ELF-1 (cell line): ENCODE data around the gene FGD5.

Experiments used
- DNase-seq: peaks from one replicate; pipeline ENCODE4 v3.0.0-alpha.2; 2016; ENCODE audit warnings: low read depth, low spot score

The FGD5 gene

DNA sequence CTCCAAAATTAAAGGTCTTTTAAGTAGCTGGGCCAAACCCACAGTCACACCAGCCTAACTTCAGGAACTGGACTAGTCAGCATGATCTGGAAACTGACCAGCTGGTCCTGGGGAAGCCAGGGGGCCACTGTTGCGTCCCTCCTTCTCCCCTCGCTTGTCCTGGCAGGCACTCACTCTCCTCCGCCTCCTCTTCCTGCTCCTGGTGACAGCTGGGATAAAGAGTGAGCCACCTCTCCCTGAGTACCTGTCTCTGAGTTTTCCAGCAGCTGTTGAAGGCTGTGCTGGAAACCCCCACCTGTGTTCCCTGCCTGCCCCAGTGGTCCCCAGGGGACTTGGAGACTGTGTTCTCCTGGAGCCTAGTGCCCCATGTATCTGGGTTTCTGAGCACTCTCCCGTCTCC lies 56.0 kb downstream of the FGD5 start:
- DNase-seq, result no peak

DNA sequence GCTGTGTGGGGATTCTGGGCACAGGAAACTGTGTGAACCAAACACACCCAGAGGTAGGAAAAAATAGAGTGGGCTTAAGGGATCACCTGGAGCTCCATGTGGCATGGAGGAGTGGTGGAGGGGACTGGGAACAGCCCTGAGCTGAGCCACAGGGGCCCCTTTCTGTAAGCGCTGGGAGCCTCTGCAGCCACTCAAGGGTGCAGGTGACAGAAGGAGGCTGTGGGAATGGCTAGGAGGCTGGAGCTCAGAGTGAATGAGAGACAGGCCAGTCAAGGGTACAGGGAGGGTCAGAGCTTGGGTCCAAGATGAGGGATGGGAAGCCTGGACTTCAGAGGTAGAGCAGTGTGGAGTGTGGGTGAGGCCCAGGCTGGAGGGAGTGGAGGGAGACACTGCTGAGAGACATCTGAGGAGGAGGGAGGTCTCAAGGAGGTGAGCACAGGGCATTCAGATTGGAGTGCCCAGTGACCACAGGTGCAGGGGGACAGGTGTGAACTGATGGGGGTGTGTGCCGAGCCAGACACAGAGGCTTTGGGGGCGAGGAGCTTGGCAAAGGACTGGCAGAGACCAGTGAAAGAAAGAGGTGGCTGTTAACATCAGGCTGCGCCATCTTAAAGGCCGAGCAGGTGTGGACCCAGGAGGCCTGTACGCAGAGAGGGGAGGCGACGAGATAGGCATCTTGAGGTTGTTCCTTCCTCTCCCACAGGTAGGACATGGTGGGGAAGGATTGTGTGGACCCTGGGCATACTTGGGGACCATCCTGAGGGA lies 56.8 kb downstream of the FGD5 start:
- no peak for DNase-seq

DNA sequence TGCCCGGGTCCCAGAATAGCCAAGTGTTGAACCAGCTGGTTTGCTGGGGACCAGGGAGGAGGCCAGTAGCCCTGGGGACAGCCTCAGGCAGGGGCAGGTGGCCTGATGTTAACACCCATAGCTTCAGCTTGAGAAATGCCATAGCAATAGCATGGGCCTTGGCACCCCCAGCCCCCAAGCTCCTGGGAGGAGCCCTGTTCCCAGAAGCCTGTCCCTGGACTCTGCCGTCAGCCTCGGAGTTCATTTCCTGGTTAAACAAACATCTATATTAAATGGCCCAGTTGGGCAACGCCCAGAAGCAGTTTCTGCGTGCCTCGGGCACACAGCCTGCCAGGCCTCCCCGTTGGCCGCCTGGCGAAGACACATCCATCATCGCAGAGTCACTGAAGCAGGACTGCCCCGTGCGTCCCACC lies 58.2 kb downstream of the FGD5 start:
- DNase-seq, result no peak

DNA sequence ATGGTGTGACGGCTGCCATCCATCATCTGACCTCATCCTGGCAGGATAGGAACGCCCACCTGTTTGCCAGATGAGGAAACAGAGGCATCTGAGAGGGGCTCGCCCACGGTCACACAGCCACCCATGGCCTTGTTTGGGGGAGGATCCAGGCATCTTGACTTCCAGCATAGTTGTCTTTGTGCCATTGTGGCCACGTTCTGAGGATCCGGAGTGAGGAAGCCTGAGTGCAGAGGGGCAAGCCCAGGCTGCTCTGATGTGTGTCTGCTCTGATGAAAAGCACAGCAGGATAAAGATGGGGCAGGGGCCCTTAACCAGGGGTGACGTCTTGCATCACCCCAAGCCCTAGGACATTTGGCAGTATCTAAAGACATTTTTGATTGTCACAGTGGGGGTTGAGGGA lies 58.7 kb downstream of the FGD5 start:
- no peak for DNase-seq

DNA sequence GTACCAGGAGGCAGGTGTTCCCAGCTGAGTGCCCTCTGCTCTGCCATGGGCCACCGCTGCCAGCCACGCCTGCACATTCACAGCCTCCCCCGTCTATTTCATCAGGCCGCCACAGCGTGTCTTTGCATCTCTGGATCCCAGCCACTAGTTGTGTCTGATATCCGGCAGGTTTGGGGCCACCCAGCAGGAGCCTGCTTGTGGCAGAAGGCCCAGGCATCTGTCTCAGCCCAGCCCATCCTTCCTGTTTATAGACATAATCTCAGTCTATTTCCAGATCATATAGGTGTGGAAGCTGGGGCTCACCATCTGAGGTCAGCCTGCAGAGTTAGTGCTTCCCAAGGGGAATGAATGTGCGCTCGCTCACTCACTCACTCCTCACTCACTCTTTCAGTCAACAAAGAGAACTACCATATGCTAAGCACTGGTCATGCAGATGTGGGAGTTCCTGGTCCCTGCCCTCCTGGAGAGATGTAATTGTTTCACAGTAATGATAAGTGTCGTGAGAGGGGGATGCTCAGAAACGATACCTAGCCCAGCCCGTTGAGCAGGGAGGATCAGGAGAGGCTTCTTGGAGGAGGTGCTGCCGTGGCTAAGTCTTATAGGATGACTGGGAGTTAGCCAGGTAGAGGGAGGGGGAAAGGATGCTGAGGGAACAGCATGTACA lies 60.6 kb downstream of the FGD5 start:
- DNase-seq, result no peak

DNA sequence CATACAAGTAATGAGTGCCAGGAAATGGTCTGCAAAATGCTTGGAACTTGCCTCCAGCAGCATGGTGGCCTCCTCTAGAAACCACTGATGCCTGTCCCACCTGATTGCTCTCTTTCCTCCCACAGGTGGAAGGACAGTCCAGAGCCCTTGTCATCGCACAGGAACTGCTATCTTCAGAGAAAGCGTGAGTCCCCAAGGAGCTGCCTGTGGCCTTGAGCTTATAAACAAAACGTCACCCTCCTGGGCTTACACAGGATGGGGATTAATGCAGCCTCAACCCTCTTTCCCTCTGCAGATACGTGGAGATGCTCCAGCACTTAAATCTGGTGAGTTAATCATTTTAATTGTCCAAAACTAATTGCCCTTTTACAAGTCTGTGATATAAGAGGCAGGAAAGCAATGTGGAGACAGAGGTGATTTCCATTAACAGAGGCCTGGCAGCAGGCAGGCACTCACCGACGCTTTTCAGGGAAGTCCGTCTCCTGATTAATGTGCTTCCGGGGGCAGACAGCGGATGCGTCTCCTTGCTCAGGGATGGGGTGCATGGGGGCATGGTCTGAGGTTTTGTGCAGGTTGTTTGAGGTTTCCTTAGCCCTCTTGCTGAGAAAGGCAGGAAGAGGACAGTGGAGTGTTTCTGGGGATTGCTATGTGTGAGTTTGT lies 61.8 kb downstream of the FGD5 start:
- no peak for DNase-seq

DNA sequence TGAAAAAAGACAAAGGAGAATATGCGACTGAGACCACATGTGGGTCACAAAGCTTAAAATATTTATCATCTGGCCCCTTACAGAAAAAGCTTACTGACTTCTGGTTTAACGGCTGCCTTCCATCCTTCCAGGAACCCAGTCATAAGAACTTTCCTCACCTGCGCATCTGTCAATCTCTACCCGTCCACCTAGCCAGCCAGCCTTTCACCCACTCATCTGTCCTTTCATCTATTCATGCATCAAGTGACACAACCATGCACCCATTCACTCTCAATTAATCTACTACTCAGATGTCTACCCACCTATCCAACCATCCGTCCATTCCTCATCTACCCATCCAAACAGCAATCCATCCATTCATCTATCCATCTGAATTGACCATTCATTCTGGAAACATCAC lies 64.5 kb downstream of the FGD5 start:
- no peak for DNase-seq

DNA sequence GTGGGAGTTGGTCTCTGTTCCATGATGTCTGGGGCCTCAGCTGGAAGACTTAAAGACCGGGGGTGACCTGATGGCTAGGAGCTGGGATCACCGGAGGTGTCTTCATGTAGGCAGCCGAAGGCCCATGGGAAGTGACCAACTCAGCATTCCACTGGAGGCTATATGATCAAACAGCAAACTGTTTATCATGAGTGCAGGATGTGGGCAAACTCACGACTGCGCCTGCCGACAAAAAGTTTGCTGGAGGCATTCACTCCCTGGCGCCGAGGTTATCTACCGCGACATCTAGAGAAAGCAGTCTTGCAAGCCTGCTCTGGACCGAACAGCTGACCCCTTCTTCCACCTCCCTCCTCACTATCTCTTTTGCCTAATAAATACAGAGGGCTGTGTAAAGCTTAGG lies 65.9 kb downstream of the FGD5 start:
- DNase-seq, result no peak

DNA sequence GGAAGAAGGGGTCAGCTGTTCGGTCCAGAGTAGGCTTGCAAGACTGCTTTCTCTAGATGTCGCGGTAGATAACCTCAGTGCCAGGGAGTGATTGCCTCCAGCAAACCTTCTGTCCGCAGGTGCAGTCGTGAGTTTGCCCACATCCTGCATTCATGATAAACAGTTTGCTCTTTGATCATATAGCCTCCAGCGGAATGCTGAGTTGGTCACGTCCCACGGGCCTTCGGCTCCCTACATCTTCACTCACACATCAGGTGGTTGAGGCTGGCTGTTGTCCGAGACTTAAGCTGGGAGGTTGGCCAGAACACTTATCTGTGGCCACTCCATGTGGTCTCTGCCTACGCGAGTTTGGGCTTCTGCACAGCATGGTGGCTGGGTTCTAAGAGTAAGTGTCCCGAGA lies 66.5 kb downstream of the FGD5 start:
- DNase-seq, result no peak

DNA sequence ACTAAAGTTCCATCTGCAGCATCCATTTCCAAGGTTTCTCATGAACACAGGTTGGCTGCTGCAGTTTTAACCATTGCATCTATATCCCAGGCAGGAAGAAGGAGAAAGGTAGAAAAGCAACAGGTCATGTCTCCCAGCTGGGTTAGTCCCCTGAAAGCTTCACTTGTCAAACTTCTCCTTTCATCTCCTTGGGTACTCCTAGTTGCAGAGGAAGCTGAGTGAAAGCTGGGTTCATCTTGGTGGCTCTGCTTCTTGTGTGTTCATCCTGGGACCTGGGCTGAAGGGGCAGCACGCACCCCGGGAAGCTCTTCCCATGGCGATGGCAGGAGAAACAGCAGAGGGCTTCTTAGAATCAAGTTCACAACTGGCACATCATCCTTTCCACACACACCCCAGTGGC lies 67.3 kb downstream of the FGD5 start:
- DNase-seq, result no peak

DNA sequence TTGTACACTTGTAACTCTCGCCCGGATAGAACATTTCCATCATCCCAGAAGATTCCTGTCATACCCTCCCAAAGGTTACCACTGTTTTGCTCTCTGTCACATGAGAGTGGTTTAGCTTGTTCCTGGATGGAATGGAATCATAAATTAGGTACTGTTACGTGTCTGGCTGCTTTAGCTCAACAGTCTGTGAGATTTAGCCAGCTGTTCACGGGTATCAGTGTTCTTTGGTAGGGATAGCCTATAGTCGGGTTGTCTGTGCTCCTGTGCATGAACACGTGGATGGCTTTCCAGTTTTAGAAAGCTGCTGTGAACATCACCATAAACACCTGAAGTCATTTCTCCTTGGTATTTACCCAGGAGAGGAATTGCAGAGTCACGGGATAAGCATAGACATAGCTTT lies 70.4 kb downstream of the FGD5 start:
- DNase-seq, result no peak

DNA sequence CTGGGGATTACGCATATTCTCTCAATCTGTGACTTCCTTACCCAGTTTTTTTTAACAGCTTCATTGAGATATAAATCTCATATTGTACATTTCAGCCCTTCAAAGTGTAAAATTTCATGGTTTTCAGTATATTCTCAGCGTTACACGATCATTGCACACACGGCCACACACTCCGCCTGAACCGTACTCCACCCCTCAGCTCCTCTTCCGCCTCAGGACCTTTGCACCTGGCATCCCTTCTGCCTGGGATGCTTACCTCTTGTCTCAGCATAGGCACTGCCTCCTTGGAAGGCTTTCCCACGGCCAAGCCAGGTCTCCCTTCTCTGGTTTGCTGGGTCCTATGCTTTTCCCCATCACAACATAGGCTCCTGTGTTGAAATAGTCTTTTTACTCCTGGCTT lies 71.2 kb downstream of the FGD5 start:
- DNase-seq, result no peak

DNA sequence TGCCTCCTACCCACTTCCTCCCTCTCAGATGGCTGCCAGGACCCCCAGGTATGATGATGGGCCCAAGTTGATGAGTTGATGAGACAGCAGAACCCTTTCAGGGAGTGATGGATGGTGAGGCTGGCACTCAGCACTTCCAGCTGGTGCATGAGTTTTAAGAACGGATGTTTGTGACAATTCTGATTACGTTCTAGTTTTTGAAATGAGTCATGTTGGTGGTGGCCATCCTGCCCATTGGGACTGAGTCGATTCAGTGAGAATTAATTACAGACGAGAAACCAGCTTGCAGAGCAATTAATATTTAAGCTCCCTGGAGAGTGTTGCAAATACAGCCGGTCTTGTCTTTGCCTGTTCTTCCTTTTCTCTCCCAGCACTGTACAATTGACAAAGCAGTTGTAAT lies 71.7 kb downstream of the FGD5 start:
- no peak for DNase-seq

DNA sequence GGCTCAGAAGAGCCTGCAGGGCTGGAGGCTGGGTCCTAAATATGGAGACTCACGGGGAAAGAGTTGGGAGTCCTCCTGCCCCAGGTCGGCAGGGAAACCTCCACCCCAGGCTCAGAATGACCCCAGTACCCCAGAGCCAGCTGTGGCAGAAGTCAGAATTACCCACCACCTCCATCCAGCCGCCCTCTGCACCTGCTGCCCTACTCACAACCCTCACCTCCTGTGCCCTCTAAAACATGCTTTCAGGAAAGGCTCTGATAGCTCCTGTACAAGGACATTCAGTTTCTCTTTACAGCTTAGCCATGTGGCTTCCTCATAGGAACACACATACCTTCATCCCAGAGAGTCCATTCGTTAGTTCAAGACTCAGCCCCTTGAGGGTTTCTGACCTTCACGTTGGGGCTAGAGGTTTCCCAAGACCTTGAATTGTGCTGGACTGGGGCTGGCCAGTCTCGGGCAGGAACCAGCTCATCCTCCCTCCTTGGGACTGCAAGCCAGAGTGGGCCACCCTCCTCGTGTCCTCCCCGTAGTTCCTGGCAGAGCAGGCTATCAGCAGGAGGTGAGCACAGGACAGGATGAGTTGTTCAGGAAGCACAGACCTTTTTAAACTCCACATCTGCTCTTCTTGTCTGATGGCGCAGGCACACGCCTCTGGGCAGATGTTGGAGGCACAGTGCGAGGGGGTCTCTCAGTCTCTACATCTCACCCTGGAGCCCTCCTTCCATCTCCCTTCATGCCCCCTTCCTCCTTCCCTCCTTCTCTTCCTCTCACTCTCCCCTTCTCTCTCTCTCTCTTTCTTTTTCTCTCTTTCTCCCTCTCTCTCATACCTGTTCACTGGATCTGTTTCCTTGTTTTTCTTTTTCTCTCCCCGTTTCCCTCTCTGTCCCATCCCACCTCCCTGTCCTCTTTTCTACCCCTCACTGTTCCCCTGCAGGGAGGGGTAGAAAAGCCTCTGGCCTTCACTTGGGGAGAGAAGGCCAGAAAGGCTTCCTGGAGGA lies 72.7 kb downstream of the FGD5 start:
- no peak for DNase-seq

DNA sequence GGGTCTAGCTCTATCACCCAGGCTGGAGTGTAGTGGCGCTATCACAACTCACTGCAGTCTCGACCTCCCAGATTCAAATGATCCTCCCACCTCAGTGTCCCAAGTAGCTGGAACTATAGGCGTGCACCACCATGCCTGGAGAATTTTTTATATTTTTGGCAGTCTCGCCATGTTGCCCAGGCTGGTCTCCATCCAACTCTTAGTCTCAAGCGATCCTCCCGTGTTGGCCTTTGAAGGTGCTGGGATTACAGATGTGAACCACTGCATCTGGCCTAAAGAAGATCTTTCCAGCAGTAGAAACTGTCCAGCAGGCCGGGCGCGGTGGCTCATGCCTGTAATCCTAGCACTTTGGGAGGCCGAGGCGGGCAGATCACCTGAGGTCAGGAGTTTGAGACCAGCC lies 73.5 kb downstream of the FGD5 start:
- DNase-seq, result no peak

DNA sequence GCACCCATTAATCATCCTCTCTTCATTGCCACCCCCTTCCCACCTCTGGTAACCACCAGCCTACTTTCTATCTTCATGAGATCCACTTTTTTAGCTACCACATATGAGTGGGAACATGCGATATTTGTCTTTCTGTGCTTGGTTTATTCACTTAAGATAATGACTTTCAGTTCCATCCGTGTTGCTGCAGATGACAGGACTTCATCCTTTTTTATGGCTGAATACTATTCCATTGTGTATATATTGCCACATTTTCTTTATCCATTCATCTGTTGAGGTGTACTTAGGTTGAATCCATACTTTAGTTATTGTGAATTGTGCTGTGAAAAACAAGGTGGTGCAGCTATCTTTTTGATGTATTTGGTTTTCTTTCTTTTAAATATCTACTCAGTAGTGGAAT lies 75.3 kb downstream of the FGD5 start:
- no peak for DNase-seq

DNA sequence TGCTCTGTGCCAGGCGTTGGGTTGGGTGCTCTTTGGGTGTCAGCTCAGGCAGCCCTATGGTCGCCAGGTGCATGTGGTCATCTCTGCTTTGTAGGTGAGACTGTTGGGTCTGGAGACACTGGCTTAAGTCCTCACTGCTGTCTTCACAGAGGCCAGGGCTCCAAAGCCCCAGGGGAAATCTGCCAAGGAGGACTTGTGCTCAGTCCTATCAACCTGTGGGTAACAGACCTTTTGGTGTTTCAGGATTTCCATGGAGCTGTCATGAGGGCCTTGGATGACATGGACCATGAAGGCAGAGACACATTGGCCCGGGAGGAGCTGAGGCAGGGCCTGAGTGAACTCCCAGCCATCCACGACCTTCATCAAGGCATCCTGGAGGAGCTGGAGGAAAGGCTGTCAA lies 78.5 kb downstream of the FGD5 start:
- DNase-seq, result no peak

DNA sequence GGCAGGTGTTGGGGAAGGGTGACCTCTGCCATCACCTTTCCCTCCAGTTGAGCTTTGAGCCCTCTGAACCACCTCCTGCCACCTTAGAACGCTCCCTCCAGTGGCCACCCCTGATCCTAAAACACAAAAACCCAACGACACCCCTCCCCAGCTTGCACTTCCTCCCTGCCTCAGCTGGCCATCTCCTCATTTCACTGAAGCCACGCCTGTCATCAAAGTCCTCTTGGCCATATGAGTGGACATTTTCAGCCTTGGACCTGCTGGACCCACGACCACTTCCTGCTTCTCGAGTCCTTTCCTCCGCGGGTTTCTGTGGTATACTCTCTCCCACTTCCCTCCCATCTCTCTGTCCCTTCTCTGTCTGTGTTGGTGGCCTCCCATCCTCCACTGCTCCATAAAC lies 80.2 kb downstream of the FGD5 start:
- DNase-seq, result no peak

DNA sequence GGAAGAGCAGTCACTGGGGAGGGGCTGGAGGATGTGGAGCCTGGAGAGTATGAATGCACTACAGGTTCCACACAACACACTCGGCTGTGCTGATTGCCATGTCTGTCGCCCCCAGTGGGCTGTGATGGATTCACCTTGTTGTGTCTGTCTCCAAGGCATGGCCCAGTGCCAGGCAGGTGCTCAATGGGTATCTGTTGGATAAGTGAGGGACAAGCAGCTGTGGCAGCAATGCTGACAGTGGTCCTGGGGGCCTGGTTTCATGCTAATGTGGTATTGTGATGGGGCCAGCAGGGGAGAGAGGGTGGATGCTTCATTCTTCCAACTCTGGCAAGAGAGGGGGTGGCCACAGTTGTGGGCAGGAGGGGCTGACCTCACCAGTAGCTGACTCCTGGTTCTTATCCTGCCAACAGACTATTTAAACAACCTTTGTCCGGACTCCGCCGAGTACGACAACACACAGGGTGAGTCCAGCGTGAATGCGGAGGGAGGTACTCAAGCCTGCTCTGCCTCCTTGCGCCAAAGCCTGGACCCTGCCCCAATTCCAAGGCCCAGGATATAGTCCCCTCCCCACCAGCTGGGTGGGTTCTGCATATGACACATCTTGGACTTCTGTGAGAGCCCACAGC lies 81.3 kb downstream of the FGD5 start:
- DNase-seq, result peak; percentile 18

DNA sequence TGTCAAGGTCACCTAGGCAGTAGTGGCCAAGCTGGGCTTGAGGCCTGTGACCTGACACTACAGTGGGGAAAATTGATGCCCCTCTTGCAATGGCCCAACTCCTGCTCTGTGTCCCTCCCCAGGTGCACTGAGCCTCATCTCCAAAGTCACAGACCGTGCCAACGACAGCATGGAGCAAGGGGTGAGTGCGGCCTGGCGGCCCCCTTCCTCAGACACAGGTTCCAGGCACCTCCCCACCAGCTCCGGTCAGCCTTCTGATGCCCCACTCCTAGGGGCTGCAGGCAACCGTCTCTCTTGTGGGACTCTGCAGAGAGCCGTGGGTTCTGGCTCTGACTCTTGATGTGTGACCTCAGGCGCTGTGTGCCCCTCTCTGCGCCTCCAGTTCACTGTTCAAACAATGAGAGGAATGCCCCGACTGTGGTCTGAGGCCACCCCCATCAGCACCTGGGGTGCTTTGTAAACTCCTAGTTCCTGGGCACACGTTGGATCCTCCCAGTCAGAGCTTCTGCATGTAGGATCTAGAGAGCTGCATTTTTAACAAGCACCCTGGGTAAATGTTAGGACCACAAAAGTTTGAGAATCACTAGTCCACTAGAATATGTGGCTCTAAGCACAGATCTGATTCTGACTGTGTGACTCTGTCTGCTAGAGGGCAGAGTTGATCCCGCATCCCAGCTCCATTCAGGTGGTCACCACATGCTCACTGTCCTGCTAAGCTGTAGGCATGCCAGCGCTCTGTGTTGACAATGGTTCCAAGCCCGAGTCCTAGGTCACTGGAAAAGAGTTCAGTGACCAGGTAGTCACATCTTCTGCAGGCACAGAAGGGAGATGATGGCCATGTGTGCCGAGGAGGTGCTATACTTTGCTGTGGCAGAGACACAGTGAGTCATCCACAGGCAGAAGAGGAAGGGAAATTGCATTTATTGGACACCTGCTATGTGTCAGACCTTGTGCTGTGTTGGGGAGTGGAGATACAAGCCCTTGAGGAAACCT lies 82.4 kb downstream of the FGD5 start:
- DNase-seq, result no peak
